Measurements from ENCODE around the gene ABCC9.

Gene ABCC9

DNA sequence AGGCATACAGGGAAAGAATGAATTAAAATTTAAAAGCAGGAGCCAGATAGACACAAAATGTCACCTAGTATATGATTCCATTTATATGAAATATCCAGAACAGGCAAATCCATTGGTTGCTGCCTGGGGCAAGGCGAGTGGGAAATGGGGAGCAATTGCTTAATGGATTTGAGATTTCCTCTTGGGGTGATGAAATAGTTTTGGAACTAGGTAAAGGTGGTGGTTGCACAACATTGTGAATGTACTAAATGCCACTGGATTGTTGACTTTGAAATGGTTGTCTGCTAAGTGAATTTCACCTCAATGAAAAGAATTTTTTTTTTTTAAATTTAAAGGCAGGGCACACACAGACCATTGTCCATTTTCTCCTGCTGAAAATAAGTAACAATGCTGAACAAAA lies 61.9 kb downstream of the ABCC9 start:
- ATAC-seq (no peak), DNase-seq (no peak)
- H3K4me1 Mint-ChIP-seq: no peaks in the 10 kb centered on the region
- no peaks in the 10 kb centered on the region for H3K9me3 Mint-ChIP-seq
- H3K36me3 Mint-ChIP-seq (ENCODE audit: low read depth): no peaks in the 10 kb centered on the region
- H3K27me3 Mint-ChIP-seq: no peaks in the 10 kb centered on the region
- H3K4me3 Mint-ChIP-seq: no peak overlapping the region
- no peak overlapping the region for H3K27ac Mint-ChIP-seq

DNA sequence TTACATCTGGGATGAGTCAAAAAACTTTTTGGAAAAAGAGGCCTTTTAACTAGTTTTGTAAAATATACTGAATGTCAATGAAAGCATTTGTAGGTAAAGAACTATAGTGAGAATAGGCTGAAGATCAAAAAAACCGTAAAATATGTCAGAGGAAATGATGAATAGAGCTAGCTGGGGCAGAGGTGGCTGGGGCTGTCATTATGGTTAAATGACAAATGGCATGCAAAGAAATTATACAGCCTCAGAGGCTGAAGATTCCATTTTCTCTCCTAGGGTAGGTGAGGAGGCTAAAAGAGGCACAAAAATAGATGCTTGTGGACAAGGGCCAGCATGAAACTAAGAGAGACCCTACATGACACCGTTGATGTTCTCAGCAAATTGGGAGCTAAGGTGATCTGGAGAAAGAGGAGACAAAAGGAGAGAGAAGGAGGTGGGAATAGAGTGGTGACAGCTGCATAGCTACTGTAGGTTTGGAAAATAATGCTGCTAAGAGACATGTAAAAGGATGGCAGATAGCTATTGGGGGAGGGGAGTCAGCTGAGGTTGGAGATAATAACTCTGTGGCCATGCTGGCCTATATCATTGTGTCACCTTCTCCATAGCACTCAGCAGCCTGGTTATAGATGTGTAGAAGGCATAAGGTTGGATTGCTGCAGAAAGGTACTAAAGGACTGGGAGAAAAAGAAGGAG lies 63.8 kb downstream of the ABCC9 start:
- ATAC-seq (no peak), DNase-seq (no peak)
- Mint-ChIP-seq H3K9me3 (peaks cover 5% of the 10 kb centered on the region), H3K27me3 (no peaks in the 10 kb centered on the region), H3K4me1 (no peaks in the 10 kb centered on the region), H3K27ac (no peak overlapping the region), H3K4me3 (no peak overlapping the region), H3K36me3 (ENCODE audit: low read depth) (no peaks in the 10 kb centered on the region)

DNA sequence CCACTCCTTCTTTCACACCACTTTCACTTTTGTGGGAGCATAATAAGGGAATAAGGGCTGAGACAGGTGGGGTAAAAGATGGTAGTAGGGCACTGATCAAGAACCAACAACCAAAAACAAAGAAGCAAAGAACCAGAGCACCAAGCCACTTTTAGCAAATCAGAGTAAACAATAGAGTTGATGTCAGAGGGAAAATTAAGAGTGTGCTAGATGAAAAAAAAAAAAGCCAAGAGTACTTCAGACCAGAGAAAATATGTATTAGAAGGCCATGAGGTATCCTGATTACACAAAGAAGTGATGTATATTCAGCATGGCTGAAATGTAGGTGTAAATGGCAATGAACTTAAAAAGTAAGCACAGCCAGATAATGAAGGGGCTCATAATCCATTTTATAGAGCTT lies 75.4 kb downstream of the ABCC9 start:
- DNase-seq (no peak), ATAC-seq (no peak)
- Mint-ChIP-seq H3K27me3 (no peaks in the 10 kb centered on the region), H3K36me3 (ENCODE audit: low read depth) (no peaks in the 10 kb centered on the region), H3K4me3 (no peak overlapping the region), H3K9me3 (no peaks in the 10 kb centered on the region), H3K4me1 (no peaks in the 10 kb centered on the region), H3K27ac (no peak overlapping the region)

DNA sequence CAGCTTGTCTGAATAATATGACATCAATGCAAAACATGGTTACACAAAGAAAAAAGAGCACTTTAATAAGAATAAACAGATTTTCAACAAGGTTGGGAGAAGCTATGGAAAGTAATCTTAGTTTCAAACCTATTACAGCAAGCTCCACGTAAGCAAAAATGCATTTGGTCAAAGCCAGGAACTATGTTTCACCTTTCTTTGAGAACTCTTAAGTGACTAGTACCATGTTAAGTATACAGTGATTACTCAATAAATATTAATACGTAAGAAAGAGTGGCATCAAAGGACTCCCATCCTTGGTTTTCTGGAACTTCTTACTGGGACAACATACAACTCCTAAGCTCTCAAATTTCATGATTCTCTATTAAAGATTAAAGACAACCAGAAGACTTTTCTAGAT lies 80.7 kb downstream of the ABCC9 start:
- H3K27me3 Mint-ChIP-seq: no peaks in the 10 kb centered on the region
- no peak overlapping the region for H3K27ac Mint-ChIP-seq
- no peaks in the 10 kb centered on the region for H3K9me3 Mint-ChIP-seq
- ATAC-seq: no peak
- no peak for DNase-seq
- no peaks in the 10 kb centered on the region for H3K36me3 Mint-ChIP-seq (ENCODE audit: low read depth)
- no peaks in the 10 kb centered on the region for H3K4me1 Mint-ChIP-seq
- H3K4me3 Mint-ChIP-seq: no peak overlapping the region

DNA sequence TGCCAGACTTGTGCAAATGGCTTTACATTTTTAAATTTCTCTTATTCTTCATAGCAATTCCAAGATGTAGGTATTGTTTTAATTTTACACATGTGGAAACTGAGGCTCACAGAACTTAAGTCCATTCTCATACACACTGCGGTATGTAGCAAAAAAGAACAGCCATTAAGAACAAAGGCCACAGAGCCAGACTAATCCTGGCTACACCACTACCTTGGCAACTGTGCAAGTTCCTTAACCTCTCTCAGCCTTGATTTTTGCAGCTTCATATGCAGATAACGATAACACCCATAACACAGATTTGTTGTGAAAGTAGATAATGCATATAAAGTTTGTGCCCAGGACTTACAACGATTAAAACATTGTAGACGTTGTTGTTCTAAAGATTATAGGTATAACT lies 81.1 kb downstream of the ABCC9 start:
- Mint-ChIP-seq H3K4me3 (no peak overlapping the region), H3K4me1 (no peaks in the 10 kb centered on the region), H3K27me3 (no peaks in the 10 kb centered on the region), H3K9me3 (no peaks in the 10 kb centered on the region), H3K36me3 (ENCODE audit: low read depth) (no peaks in the 10 kb centered on the region), H3K27ac (no peak overlapping the region)
- no peak for ATAC-seq
- DNase-seq: no peak

DNA sequence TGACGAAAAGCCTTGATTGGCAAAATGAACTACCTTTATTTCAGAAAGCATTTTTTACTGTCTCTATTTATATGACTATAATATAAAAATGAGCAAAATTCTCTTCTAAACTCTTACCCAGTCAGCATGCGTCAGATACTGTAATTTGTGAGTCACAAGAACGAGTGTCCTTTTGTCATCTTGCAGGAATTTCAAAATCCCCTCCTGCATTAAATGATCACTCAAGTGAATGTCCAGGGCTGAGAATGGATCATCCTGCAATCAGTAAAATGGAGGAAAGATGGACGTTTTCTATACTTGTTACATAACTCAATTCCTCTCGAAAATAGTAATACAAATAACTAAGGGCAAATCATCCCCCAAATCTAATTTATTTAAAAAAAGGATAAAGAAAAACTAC lies 89.0 kb downstream of the ABCC9 start:
- H3K36me3 Mint-ChIP-seq (ENCODE audit: low read depth): no peaks in the 10 kb centered on the region
- ATAC-seq (no peak), DNase-seq (no peak)
- no peak overlapping the region for H3K4me3 Mint-ChIP-seq
- H3K27ac Mint-ChIP-seq: no peak overlapping the region
- H3K9me3 Mint-ChIP-seq: no peaks in the 10 kb centered on the region
- H3K27me3 Mint-ChIP-seq: peaks cover 2% of the 10 kb centered on the region
- no peaks in the 10 kb centered on the region for H3K4me1 Mint-ChIP-seq

DNA sequence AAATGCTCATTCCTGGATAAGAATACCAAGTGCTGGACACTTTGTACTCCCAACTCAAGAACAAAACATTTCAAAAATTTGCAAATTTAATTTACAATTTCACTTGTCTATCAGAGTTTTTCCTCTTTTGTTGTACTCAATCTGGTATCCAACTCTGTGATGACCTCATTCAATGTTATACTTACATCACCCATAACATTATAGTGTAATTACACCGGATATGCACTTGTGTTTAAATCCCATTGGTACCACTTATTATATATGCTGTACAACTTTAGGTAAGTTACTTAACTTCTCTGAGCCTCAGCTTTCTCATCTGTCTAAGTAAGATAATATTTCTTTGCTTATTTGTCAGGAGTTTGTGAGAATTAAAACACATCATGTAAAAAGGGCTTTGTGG lies 90.1 kb downstream of the ABCC9 start:
- Mint-ChIP-seq H3K4me1 (no peaks in the 10 kb centered on the region), H3K4me3 (no peak overlapping the region), H3K27ac (no peak overlapping the region), H3K9me3 (no peaks in the 10 kb centered on the region), H3K36me3 (ENCODE audit: low read depth) (no peaks in the 10 kb centered on the region), H3K27me3 (peaks cover 2% of the 10 kb centered on the region)
- DNase-seq (no peak), ATAC-seq (no peak)

DNA sequence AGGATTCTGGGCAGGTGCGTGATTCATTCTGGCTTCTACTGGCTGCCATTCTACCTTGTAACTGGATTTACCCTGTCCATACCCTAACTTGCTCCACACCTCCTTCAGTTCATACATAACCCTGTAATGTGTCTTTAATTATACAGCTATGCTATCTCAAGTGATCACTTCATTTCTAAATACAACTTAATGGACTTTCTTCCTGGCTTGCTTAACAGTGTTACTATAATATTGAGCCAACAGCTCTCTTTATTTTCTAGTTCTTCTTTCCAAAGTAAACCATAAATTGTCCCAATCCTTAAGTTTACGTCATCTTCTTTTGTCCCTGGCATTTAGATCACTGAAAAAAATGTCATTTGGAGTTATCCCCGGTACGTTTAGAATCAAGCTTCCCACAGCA lies 90.8 kb downstream of the ABCC9 start:
- Mint-ChIP-seq H3K27ac (no peak overlapping the region), H3K27me3 (peaks cover 2% of the 10 kb centered on the region), H3K4me1 (no peaks in the 10 kb centered on the region), H3K9me3 (no peaks in the 10 kb centered on the region), H3K4me3 (no peak overlapping the region), H3K36me3 (ENCODE audit: low read depth) (no peaks in the 10 kb centered on the region)
- DNase-seq (no peak), ATAC-seq (no peak)

DNA sequence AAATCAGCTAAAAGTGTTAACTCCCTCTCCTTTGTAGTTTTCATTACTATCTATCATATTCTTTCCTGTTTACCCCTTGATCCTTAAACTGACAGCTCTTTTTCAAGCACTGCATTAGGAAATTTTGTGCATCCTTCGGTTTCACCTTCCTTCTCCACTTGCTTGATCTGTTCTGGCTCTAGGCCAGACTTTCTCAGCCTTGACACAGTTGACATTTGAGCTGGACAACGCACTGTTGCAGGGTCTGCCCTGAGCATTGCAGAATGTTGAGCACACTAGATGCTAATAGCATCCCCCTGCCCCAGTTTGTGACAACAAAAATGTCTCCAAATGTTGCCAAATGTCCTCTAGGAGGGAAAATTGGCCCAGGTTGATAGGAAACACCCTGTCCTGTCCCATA lies 91.3 kb downstream of the ABCC9 start:
- Mint-ChIP-seq H3K36me3 (ENCODE audit: low read depth) (no peaks in the 10 kb centered on the region), H3K27ac (no peak overlapping the region), H3K4me1 (no peaks in the 10 kb centered on the region), H3K9me3 (no peaks in the 10 kb centered on the region), H3K27me3 (peaks cover 2% of the 10 kb centered on the region), H3K4me3 (no peak overlapping the region)
- DNase-seq (no peak), ATAC-seq (no peak)

DNA sequence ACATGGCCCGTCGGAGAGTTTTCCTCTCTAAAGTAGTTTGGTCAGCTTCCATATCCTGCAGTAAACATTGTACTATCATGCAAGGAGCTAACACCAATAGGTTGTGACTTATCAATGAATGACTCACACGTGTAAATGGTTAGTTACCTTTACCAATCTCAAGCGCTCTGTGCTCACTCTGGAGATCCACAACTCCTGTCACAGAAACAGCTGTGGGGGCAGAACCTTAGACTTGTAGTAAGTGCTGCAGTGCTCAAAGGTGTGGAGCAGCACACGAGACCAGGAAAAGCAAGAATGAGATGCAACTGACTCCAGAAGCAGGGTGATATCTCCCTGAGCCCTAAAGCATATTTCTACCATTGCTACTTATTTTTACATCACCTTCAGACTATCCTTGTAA lies 93.0 kb downstream of the ABCC9 start:
- Mint-ChIP-seq H3K27ac (no peak overlapping the region), H3K36me3 (ENCODE audit: low read depth) (no peaks in the 10 kb centered on the region), H3K4me3 (no peak overlapping the region), H3K9me3 (no peaks in the 10 kb centered on the region), H3K4me1 (no peaks in the 10 kb centered on the region), H3K27me3 (peaks cover 2% of the 10 kb centered on the region)
- DNase-seq (no peak), ATAC-seq (no peak)

DNA sequence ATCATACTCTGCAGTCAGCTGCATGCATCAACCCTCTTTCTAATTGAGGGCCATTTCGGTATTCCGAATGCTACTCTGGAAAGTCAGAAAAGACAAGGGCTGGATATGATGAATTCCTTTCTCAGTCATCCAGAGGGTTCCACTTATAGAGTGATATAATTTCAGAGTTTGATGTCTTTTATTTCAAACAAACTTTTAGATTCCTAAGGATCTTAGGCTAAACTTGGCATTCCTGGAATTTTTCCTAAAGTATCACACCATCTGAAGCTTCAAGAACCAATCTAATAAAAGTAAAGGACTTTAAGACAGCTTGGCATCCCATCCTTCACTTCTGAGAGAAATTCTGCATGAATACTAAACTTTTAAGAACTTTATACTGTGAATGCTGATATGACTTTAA lies 97.4 kb downstream of the ABCC9 start:
- Mint-ChIP-seq H3K27me3 (peaks cover 2% of the 10 kb centered on the region), H3K4me3 (no peak overlapping the region), H3K27ac (no peak overlapping the region), H3K9me3 (no peaks in the 10 kb centered on the region), H3K4me1 (no peaks in the 10 kb centered on the region), H3K36me3 (ENCODE audit: low read depth) (no peaks in the 10 kb centered on the region)
- ATAC-seq (no peak), DNase-seq (no peak)

DNA sequence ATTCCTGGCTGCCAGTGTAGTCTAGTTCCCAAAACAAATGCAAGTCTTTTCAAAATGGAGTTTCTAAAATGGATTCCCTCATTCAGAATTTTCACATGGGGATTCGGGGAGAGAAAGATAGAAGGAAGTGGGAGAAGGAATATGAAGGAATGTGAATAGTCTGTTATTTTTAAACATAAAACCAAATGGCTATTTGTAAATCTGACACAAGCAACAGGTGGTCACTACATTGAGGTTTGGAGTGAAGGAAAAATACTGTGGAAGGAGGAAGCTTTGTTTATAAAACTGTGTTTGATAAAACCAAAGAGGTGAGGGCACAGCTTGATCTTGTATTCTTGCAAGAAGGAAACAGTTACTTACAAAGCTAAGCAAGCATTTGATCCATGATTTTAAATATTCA lies 101.5 kb downstream of the ABCC9 start:
- Mint-ChIP-seq H3K4me3 (no peak overlapping the region), H3K4me1 (no peaks in the 10 kb centered on the region), H3K36me3 (ENCODE audit: low read depth) (no peaks in the 10 kb centered on the region), H3K9me3 (no peaks in the 10 kb centered on the region), H3K27ac (no peak overlapping the region), H3K27me3 (no peaks in the 10 kb centered on the region)
- no peak for DNase-seq
- ATAC-seq: no peak

DNA sequence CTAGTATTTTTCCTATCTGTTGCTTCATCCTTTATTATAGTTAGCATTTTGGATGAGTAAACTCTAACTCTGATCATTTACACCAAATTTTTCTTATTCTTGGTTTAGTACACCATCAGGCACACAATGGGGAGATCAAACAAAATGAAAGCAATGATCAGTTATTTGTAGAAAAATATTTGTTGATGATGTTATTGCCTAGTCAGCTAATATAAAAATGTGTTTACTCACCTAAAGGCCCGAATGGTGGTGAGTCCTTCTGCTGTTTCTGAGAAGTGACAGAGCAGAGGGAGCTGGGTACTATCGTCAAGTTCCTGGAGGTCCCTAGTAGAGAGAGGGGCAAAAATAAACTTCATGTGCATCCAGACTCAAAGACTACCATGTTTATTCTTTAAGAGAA lies 103.4 kb downstream of the ABCC9 start:
- H3K27me3 Mint-ChIP-seq: peaks cover 3% of the 10 kb centered on the region
- H3K9me3 Mint-ChIP-seq: no peaks in the 10 kb centered on the region
- no peaks in the 10 kb centered on the region for H3K36me3 Mint-ChIP-seq (ENCODE audit: low read depth)
- H3K4me3 Mint-ChIP-seq: no peak overlapping the region
- H3K4me1 Mint-ChIP-seq: no peaks in the 10 kb centered on the region
- H3K27ac Mint-ChIP-seq: no peak overlapping the region
- ATAC-seq (no peak), DNase-seq (no peak)

DNA sequence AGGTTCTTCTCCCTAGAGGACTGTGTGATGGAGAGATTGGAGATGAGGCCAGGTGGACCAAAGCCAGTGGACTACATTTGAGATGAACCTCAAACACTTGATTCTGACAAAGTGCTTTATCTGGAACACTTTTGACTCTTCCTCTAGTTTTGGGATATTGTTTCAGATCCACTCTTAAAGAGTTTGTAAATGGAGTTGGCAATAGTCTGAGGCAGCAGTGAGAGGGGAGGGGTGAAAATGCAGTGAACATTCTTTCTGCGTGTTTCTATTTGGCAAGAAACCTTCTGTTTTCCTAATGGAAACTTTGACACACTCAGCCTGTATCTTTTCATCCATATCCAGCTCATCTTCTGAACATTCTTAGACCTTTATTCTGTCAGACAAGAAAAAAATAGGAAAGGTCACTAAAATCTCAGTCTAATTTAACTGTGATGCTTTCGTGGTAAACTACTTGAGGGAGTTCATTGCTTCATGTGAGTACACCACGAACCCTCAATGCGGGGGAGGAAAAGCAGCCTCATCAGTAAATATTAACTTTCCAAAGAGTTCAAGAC lies 109.4 kb downstream of the ABCC9 start:
- no peak for ATAC-seq
- Mint-ChIP-seq H3K4me3 (no peak overlapping the region), H3K9me3 (no peaks in the 10 kb centered on the region), H3K4me1 (no peaks in the 10 kb centered on the region), H3K27me3 (peaks cover 3% of the 10 kb centered on the region), H3K27ac (no peak overlapping the region), H3K36me3 (ENCODE audit: low read depth) (no peaks in the 10 kb centered on the region)
- DNase-seq: no peak

DNA sequence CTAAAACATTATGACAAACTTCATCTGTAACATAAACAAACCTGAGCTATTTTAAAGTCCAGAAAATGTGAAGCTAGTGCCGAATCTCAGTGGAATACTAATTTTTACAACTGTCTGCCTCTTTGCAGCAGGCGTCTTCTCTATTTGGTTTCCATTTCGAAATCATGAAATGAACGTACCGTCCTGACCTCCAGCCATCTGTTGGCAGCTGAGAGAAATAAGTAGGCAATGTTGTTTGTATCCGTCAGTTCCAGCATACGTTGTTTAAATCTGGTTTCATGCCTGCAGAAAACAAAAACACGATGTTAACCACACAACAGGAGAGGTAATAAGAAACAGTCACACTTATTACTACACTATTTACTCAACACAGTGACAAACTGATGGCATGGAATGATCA lies 112.4 kb downstream of the ABCC9 start:
- Mint-ChIP-seq H3K4me1 (no peaks in the 10 kb centered on the region), H3K9me3 (no peaks in the 10 kb centered on the region), H3K4me3 (no peak overlapping the region), H3K36me3 (ENCODE audit: low read depth) (no peaks in the 10 kb centered on the region), H3K27me3 (peaks cover 4% of the 10 kb centered on the region), H3K27ac (no peak overlapping the region)
- no peak for DNase-seq
- no peak for ATAC-seq

Measured in activated naive CD8-positive, alpha-beta T cell treated with anti-CD3 and anti-CD28 coated beads, Interleukin-2, amount 50 U/mL, for 24 hours (primary cell).